Suppressor macrophage treated with lipopolysaccharide for 1 hour (primary cell): ENCODE results near the gene SLC25A29.
A peak's percentile ranks its signal among the peaks of the same experiment; 100 is the strongest.

Experiments used
- DNase-seq, 3 donors: peaks; one replicate each; pipeline ENCODE4 v3.0.0-alpha.2; 2020 to 2022

SLC25A29 gene

GRCh38 chr14:100279133-100279532, 27.1 kb downstream of the SLC25A29 start:
- no peak for DNase-seq

- DNase-seq = peak in 2 of 3 donors; percentile 34 to 38
Observed at GRCh38 chr14:100278702-100279101, 27.5 kb downstream of the SLC25A29 start.

- DNase-seq = peak in 1 of 3 donors; percentile 19
Observed at GRCh38 chr14:100275214-100275613, 31.0 kb downstream of the SLC25A29 start.

GRCh38 chr14:100274250-100274649, 32.0 kb downstream of the SLC25A29 start:
- DNase-seq = no peak

GRCh38 chr14:100271247-100271939, 34.9 kb downstream of the SLC25A29 start:
- peak; percentile 44 to 53 (median 50) for DNase-seq

GRCh38 chr14:100268591-100269207, 37.5 kb downstream of the SLC25A29 start:
- DNase-seq = no peak

GRCh38 chr14:100267990-100268389, 38.3 kb downstream of the SLC25A29 start:
- DNase-seq = no peak

- DNase-seq = no peak
Observed at GRCh38 chr14:100263141-100263540, 43.1 kb downstream of the SLC25A29 start.

- no peak for DNase-seq
Observed at GRCh38 chr14:100262545-100262944, 43.7 kb downstream of the SLC25A29 start.

GRCh38 chr14:100261621-100262020, 44.6 kb downstream of the SLC25A29 start:
- no peak for DNase-seq

GRCh38 chr14:100256339-100256895, 49.8 kb downstream of the SLC25A29 start:
- no peak for DNase-seq

GRCh38 chr14:100252684-100253083, 53.6 kb downstream of the SLC25A29 start:
- DNase-seq = no peak

- no peak for DNase-seq
Observed at GRCh38 chr14:100250732-100251465, 55.3 kb downstream of the SLC25A29 start.

- peak; percentile 64 to 68 (median 67) for DNase-seq
Observed at GRCh38 chr14:100246809-100247428, 59.3 kb downstream of the SLC25A29 start.

- no peak for DNase-seq
Observed at GRCh38 chr14:100243020-100243419, 63.2 kb downstream of the SLC25A29 start.

GRCh38 chr14:100241279-100241678, 65.0 kb downstream of the SLC25A29 start:
- DNase-seq = no peak
